Measurements from ENCODE around the gene LRRC2.

LRRC2 gene

DNA sequence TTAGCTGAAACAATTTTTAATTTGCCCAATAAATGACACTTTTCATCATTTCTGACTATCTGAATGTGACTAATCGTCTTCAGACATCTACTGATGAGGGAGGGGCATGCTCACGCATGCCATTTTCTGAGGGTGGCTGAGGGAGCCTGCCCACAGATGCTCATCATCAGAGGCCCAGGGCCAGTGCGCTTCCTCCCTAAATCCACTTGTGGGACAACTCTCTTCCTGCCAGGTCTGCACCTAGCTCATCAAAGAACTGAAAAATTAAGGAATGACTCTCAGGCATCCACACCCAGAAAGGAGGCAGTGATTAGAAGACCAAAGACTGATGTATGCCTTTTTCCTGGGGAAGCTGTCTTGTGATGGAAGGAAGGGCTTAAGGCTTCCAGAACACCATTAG, 45.6 kb downstream of the LRRC2 start:
- Histone ChIP-seq H2AFZ (ENCODE audit: low read depth, low read length) (no peak overlapping the region), H3K36me3 (replicated peaks; ENCODE audit: low read depth, low read length) (no peaks in the 10 kb centered on the region), H3K4me3 (ENCODE audit: low read length) (no peak overlapping the region), H3K9me3 (ENCODE audit: insufficient read depth, low read length) (no peaks in the 10 kb centered on the region), H3K4me1 (ENCODE audit: low read length) (no peaks in the 10 kb centered on the region), H3K27me3 (ENCODE audit: low read depth, low read length) (peaks cover 3% of the 10 kb centered on the region; the same call in 1 of the 2 replicates), H3K9ac (ENCODE audit: low read length) (no peak overlapping the region), H3K27ac (ENCODE audit: low read length) (no peak overlapping the region), H4K20me1 (ENCODE audit: insufficient read depth, low read length) (no peaks in the 10 kb centered on the region), H3K4me2 (ENCODE audit: low read length) (no peak overlapping the region), H3K79me2 (ENCODE audit: low read length) (no peaks in the 10 kb centered on the region)
- TF ChIP-seq EZH2phosphoT487 (IDR thresholded peaks at IDR 0.05; ENCODE audit: low read depth): no peak
- TF ChIP-seq, protein P1, sequence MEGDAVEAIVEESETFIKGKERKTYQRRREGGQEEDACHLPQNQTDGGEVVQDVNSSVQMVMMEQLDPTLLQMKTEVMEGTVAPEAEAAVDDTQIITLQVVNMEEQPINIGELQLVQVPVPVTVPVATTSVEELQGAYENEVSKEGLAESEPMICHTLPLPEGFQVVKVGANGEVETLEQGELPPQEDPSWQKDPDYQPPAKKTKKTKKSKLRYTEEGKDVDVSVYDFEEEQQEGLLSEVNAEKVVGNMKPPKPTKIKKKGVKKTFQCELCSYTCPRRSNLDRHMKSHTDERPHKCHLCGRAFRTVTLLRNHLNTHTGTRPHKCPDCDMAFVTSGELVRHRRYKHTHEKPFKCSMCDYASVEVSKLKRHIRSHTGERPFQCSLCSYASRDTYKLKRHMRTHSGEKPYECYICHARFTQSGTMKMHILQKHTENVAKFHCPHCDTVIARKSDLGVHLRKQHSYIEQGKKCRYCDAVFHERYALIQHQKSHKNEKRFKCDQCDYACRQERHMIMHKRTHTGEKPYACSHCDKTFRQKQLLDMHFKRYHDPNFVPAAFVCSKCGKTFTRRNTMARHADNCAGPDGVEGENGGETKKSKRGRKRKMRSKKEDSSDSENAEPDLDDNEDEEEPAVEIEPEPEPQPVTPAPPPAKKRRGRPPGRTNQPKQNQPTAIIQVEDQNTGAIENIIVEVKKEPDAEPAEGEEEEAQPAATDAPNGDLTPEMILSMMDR (IDR thresholded peaks at IDR 0.05; ENCODE audit: low read depth, low read length): no peak

DNA sequence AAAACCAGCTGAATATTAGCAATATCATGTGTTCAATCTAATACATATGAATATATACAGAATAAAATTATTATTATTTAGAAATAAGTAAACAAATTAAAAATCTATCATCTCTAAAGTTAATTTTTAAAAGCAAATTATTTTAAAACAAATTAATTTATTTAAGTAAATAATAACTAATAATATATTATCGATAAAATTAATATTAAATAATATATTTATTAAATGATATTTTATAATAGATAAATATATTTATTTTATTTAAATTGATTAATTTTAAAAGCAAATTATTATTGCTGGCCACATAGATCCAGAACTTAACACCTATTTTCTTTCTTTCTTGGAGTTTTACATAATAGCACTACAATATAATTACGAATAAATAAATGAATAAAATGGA, 46.1 kb downstream of the LRRC2 start:
- Histone ChIP-seq H3K36me3 (replicated peaks; ENCODE audit: low read depth, low read length) (no peaks in the 10 kb centered on the region), H3K27me3 (ENCODE audit: low read depth, low read length) (peaks cover 3% of the 10 kb centered on the region; the same call in 1 of the 2 replicates), H4K20me1 (ENCODE audit: insufficient read depth, low read length) (no peaks in the 10 kb centered on the region), H3K4me1 (ENCODE audit: low read length) (no peaks in the 10 kb centered on the region), H3K27ac (ENCODE audit: low read length) (no peak overlapping the region), H3K9me3 (ENCODE audit: insufficient read depth, low read length) (no peaks in the 10 kb centered on the region), H3K4me2 (ENCODE audit: low read length) (no peak overlapping the region), H2AFZ (ENCODE audit: low read depth, low read length) (no peak overlapping the region), H3K4me3 (ENCODE audit: low read length) (no peak overlapping the region), H3K9ac (ENCODE audit: low read length) (no peak overlapping the region), H3K79me2 (ENCODE audit: low read length) (no peaks in the 10 kb centered on the region)
- TF ChIP-seq, protein P1 (IDR thresholded peaks at IDR 0.05; ENCODE audit: low read depth, low read length): no peak
- TF ChIP-seq EZH2phosphoT487 (IDR thresholded peaks at IDR 0.05; ENCODE audit: low read depth): no peak

DNA sequence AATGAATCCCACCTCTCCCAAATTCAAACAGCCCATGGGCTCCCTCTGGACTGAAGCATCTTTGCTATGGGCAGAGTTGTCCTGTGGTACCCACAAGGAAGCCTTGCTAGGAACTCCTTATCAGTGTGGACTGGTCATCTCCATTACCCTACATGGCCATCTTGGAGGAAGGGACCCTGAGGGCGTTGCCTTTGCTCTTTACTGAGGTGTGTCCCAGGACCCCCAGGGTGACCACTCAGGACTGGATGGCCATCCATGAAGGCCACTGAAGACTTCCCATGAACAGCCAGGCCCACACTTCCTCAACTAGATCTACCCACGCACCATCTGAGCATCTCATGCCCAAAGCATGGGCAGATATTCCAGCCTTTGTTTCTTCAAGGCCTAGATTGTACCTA, 48.3 kb downstream of the LRRC2 start:
- Histone ChIP-seq H3K4me3 (ENCODE audit: low read length) (no peak overlapping the region), H3K27me3 (ENCODE audit: low read depth, low read length) (0 out of 2 replicates have a peak, but pooled peaks cover 3% of the 10 kb centered on the region), H2AFZ (ENCODE audit: low read depth, low read length) (no peak overlapping the region), H4K20me1 (ENCODE audit: insufficient read depth, low read length) (no peaks in the 10 kb centered on the region), H3K4me2 (ENCODE audit: low read length) (no peak overlapping the region), H3K36me3 (replicated peaks; ENCODE audit: low read depth, low read length) (no peaks in the 10 kb centered on the region), H3K27ac (ENCODE audit: low read length) (no peak overlapping the region), H3K9ac (ENCODE audit: low read length) (no peak overlapping the region), H3K4me1 (ENCODE audit: low read length) (no peaks in the 10 kb centered on the region), H3K9me3 (ENCODE audit: insufficient read depth, low read length) (no peaks in the 10 kb centered on the region), H3K79me2 (ENCODE audit: low read length) (no peaks in the 10 kb centered on the region)
- TF ChIP-seq, protein P1 (IDR thresholded peaks at IDR 0.05; ENCODE audit: low read depth, low read length): no peak
- TF ChIP-seq EZH2phosphoT487 (IDR thresholded peaks at IDR 0.05; ENCODE audit: low read depth): no peak

DNA sequence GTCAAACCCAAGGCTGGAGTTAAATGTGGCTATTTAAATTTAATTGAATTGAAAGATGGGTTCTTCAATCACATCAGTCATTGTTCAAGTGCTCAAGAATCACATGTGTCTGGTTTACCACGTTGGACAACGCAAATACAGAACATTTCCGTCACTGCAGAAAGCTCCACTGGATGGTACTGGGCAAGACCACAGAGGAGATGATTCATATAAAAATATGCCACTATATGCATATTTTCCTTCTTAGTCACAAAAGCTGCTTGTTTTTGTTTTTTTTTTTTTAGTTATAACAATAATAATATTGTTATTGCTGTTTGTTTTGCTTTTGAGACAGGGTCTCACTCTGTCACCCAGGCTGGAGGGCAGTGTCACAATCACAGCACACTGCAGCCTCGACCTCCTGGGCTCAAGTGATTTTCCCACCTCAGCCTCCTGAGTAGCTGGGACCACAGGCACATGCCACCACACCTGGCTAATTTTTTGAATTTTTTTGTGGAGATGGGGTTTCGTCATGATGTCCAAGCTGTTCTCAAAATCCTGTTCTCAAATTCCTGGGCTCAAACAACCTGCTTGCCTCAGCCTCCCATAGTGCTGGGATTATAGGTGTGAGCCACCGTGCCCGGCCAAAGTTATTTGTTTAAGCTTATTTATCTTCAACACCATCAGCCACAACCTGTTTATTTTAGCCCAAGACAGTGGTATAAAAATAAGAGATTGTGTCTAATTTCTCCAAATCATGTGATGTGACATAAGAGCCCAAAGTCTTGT, 48.9 kb downstream of the LRRC2 start:
- no peaks in the 10 kb centered on the region for H4K20me1 ChIP-seq (ENCODE audit: insufficient read depth, low read length)
- no peak overlapping the region for H3K4me3 ChIP-seq (ENCODE audit: low read length)
- H3K4me2 ChIP-seq (ENCODE audit: low read length): no peak overlapping the region
- H3K27me3 ChIP-seq (ENCODE audit: low read depth, low read length): peaks cover 7% of the 10 kb centered on the region
- H3K36me3 ChIP-seq (replicated peaks; ENCODE audit: low read depth, low read length): no peaks in the 10 kb centered on the region
- no peaks in the 10 kb centered on the region for H3K4me1 ChIP-seq (ENCODE audit: low read length)
- H3K9me3 ChIP-seq (ENCODE audit: insufficient read depth, low read length): no peaks in the 10 kb centered on the region
- H3K9ac ChIP-seq (ENCODE audit: low read length): no peak overlapping the region
- TF ChIP-seq EZH2phosphoT487 (IDR thresholded peaks at IDR 0.05; ENCODE audit: low read depth): no peak
- TF ChIP-seq, protein P1 (IDR thresholded peaks at IDR 0.05; ENCODE audit: low read depth, low read length): no peak
- no peak overlapping the region for H3K27ac ChIP-seq (ENCODE audit: low read length)
- no peaks in the 10 kb centered on the region for H3K79me2 ChIP-seq (ENCODE audit: low read length)
- no peak overlapping the region for H2AFZ ChIP-seq (ENCODE audit: low read depth, low read length)

Data from OCI-LY3 (cell line).